K562 (cell line): ENCODE measurements around the gene MBOAT7. TPM values are rescaled to one million over a fixed set of nuclear protein-coding genes. Genes with fewer than 3 reads are reported as not detected.

ENCODE experiments used
- ATAC-seq: fragments of 200-7000 bp; cut with Tn5 transposase; 3 replicates; pipeline ENCODE4 v1.9.1; 2020; ENCODE audit warnings: moderate library complexity
- BruUV-seq: library from RNA; stranded (reverse); fragments of 400-500 nt; replicated peaks from 2 replicates; lab custom pipeline; 2021; lab: Mats Ljungman, UMichigan
- CTCF ChIA-PET: fragments of 300-600 bp; formaldehyde crosslinking; extraction: SDS; loops from one replicate; lab custom pipeline; 2021; ENCODE audit warnings: low intra/inter-chr PET ratio; lab: Yijun Ruan, JAX
- POLR2A ChIA-PET: fragments of 300-600, 350-650 bp; sonication (Branson Sonifier 250); formaldehyde crosslinking; extraction: SDS; loops from one replicate; lab custom pipeline; 2021; ENCODE audit warnings: antibody characterized with exemption, inconsistent platforms; lab: Yijun Ruan, JAX
- DNase-seq, 4 experiments: peaks; one replicate each; pipeline versions ENCODE4 v3.0.0 to v3.0.0-alpha.2; 2011 to 2018; ENCODE audit warnings: low spot score in 3 of 4, mixed read lengths in 3 of 4; ENCODE audit errors: extremely low read depth in 1 of 4
- FAIRE-seq: peaks from 2 replicates; lab custom pipeline; 2011; peaks lifted over from hg19 to GRCh38; lab: Jason Lieb, UNC
- H2AFZ ChIP-seq: 2 replicates; pipeline ENCODE4 v1.6.0; 2011; ENCODE audit warnings: low read depth, low read length, control low read depth, inconsistent platforms
- H3K27ac ChIP-seq: fragments of 200-600 bp; 3 replicates; pipeline ENCODE4 v1.8.0; 2011; ENCODE audit warnings: low read depth, mild to moderate bottlenecking, control low read depth, inconsistent platforms, low read length, moderate library complexity, mixed read lengths; ENCODE audit errors: extremely low read depth
- H3K27me3 ChIP-seq, 2 experiments: fragments of 300-600 bp in 1 of 2; 2 replicates in 1 of 2; 3 replicates in 1 of 2; pipeline versions ENCODE4 v1.6.0 to v1.8.0; 2011; ENCODE audit warnings: inconsistent platforms in 2 of 2, low read length in 2 of 2, mild to moderate bottlenecking in 1 of 2, mixed read lengths in 1 of 2, moderate library complexity in 1 of 2; ENCODE audit not compliant: control insufficient read depth in 2 of 2, insufficient read depth in 2 of 2
- H3K36me3 ChIP-seq: fragments of 300-600 bp; 3 replicates; pipeline ENCODE4 v1.8.0; 2011; ENCODE audit warnings: mild to moderate bottlenecking, low read length, inconsistent platforms; ENCODE audit not compliant: control insufficient read depth, insufficient read depth
- H3K4me1 ChIP-seq, 2 experiments: fragments of 200-600 bp in 1 of 2; replicated peaks in 1 of 2; 2 replicates in 1 of 2; 3 replicates in 1 of 2; pipeline versions ENCODE4 v1.5.1 to v1.8.0; 2011; ENCODE audit warnings: inconsistent platforms in 2 of 2, low read length in 2 of 2, mild to moderate bottlenecking in 1 of 2, mixed read lengths in 1 of 2, moderate library complexity in 1 of 2; ENCODE audit not compliant: control insufficient read depth in 2 of 2, insufficient read depth in 2 of 2
- H3K4me2 ChIP-seq: 2 replicates; pipeline ENCODE4 v1.6.1; 2011; ENCODE audit warnings: low read length, control low read depth, inconsistent platforms, mixed read lengths; ENCODE audit not compliant: insufficient read depth
- H3K4me3 ChIP-seq: fragments of 200-600 bp; sonication (generic), shearing (Covaris generic); 2 replicates; pipeline ENCODE4 v1.5.1; 2016; ENCODE audit warnings: control low read depth, inconsistent platforms
- H3K79me2 ChIP-seq: fragments of 200-600 bp; 3 replicates; pipeline ENCODE4 v1.8.0; 2011; ENCODE audit warnings: low read length, inconsistent platforms; ENCODE audit not compliant: control insufficient read depth, insufficient read depth
- H3K9ac ChIP-seq, 2 experiments: 2 replicates each; pipeline versions ENCODE4 v1.6.0 to v1.6.1; 2011; ENCODE audit warnings: low read depth in 2 of 2, low read length in 2 of 2, control low read depth in 1 of 2, inconsistent platforms in 1 of 2, mild to moderate bottlenecking in 1 of 2, mixed read lengths in 1 of 2; ENCODE audit not compliant: insufficient read depth in 1 of 2
- H3K9me1 ChIP-seq: one replicate; pipeline ENCODE4 v1.6.0; 2011; ENCODE audit warnings: inconsistent platforms, mild to moderate bottlenecking, low read length, moderate library complexity; ENCODE audit not compliant: control insufficient read depth, insufficient read depth
- H3K9me3 ChIP-seq: replicated peaks from 2 replicates; pipeline ENCODE4 v1.5.1; 2011; ENCODE audit warnings: low read depth, low read length, inconsistent platforms; ENCODE audit not compliant: control insufficient read depth, insufficient read depth
- H4K20me1 ChIP-seq: replicated peaks from 2 replicates; pipeline ENCODE4 v1.6.1; 2011; ENCODE audit warnings: low read length, inconsistent platforms, mixed read lengths; ENCODE audit not compliant: control insufficient read depth, insufficient read depth
- E2F5 ChIP-seq: sonication (generic); formaldehyde crosslinking; IDR thresholded peaks from 2 replicates; pipeline ENCODE4 v1.8.0; 2022; ENCODE audit warnings: mild to moderate bottlenecking, missing genetic modification reagents
- FOXJ2 ChIP-seq: fragments of 200-800 bp; sonication (Bioruptor generic); IDR thresholded peaks from 2 replicates; pipeline ENCODE4 v1.6.1; 2016; ENCODE audit warnings: missing genetic modification characterization, missing compliant biosample characterization
- HNRNPUL1 ChIP-seq: fragments of 200-400 bp; formaldehyde crosslinking; IDR thresholded peaks from 2 replicates; pipeline ENCODE4 v1.6.1; 2017; ENCODE audit warnings: low read length
- KDM1A ChIP-seq, 2 experiments: fragments of 450-650 bp; IDR thresholded peaks; 2 replicates each; pipeline ENCODE4 v1.6.1; 2016; ENCODE audit warnings: mild to moderate bottlenecking in 2 of 2
- LCOR ChIP-seq: sonication (generic); formaldehyde crosslinking; IDR thresholded peaks from 2 replicates; pipeline ENCODE4 v1.8.0; 2022; ENCODE audit warnings: mild to moderate bottlenecking, missing genetic modification reagents
- MEF2A ChIP-seq: IDR thresholded peaks from 2 replicates; pipeline ENCODE4 v1.6.1; 2011; ENCODE audit warnings: low read depth, mild to moderate bottlenecking, low read length, moderate library complexity; ENCODE audit not compliant: control insufficient read depth
- NFE2 ChIP-seq: IDR thresholded peaks from 2 replicates; pipeline ENCODE4 v1.6.1; 2014; ENCODE audit warnings: antibody characterized with exemption, low read depth
- SPI1 ChIP-seq: IDR thresholded peaks from 2 replicates; pipeline ENCODE4 v1.6.1; 2011; ENCODE audit warnings: low read depth, low read length, control low read depth, borderline replicate concordance
- TBL1XR1 ChIP-seq, 2 experiments: IDR thresholded peaks; 2 replicates each; pipeline ENCODE4 v1.6.1; 2012; ENCODE audit warnings: improper control_type of control experiment in 2 of 2, low read length in 2 of 2, mild to moderate bottlenecking in 1 of 2
- TEAD1 ChIP-seq, 2 experiments: fragments of 450-650 bp in 1 of 2; sonication (generic) in 1 of 2; formaldehyde crosslinking; IDR thresholded peaks; 2 replicates each; pipeline versions ENCODE4 v1.4.0 to v1.8.0; 2020 to 2022; ENCODE audit warnings: mild to moderate bottlenecking in 2 of 2, missing genetic modification reagents in 1 of 2
- ZEB2 ChIP-seq: fragments of 450-650 bp; IDR thresholded peaks from 2 replicates; pipeline ENCODE4 v1.6.1; 2016
- ZMIZ1 ChIP-seq, 2 experiments: fragments of 150-350 bp in 1 of 2; IDR thresholded peaks; 2 replicates each; pipeline ENCODE4 v1.6.1; 2012 to 2016; ENCODE audit warnings: low read depth in 2 of 2, low read length in 2 of 2, mild to moderate bottlenecking in 1 of 2, moderate library complexity in 1 of 2
- ZNF133 ChIP-seq: fragments of 250-450 bp; sonication (Bioruptor Pico); IDR thresholded peaks from 2 replicates; pipeline ENCODE4 v1.4.0; 2020; ENCODE audit warnings: mild to moderate bottlenecking
- WGBS: fragments of 100-300 bp; shearing (Covaris generic); methylation state at CpG from one replicate; pipeline ENCODE4 v1.1.6; 2016; ENCODE audit warnings: low coverage, mixed read lengths; ENCODE audit not compliant: insufficient coverage; ENCODE audit errors: missing lambda C conversion rate; 5-methylcytosine and 5-hydroxymethylcytosine counted together
- in situ Hi-C: fragments of 300-500 bp; cut with MboI; formaldehyde crosslinking; loops from 4 replicates; pipeline ENCODE4 v1.15.0; 2018; ENCODE audit warnings: inconsistent platforms, mixed read lengths
- intact Hi-C: fragments of 100-400 bp; cut with micrococcal nuclease; formaldehyde crosslinking; loops from 2 replicates; pipeline ENCODE4 v1.14.2; 2022
- polyA plus RNA-seq, 8 experiments: library from polyadenylated mRNA; depleted of rRNA in 4 of 8; stranded (reverse) in 5 of 8; unstranded in 3 of 8; fragments of >200 nt; fragmentation: Nextera tagmentation in 2 of 8; fragmentation: Illumina TruSeq in 1 of 8; extraction: Ambion mirVana in 2 of 8; extraction: Trizol in 1 of 8; gene quantifications; 2 replicates each; pipeline versions ENCODE4 v1.2.1 to v1.2.3, GENCODE V29; 2011 to 2014; ENCODE audit warnings: inconsistent platforms in 1 of 8, missing spikeins in 1 of 8
- total RNA-seq, 7 experiments: library from RNA; depleted of rRNA in 6 of 7; stranded (reverse); fragments of >200 nt in 6 of 7; fragmentation: Illumina TruSeq in 2 of 7; extraction: Trizol in 2 of 7; gene quantifications; 2 replicates each; pipeline versions ENCODE4 v1.2.1 to v1.2.3, GENCODE V29; 2011 to 2021; ENCODE audit warnings: low replicate concordance in 1 of 7
- TF ChIP-seq, protein P1 (sequence below): IDR thresholded peaks from 2 replicates; pipeline ENCODE4 v1.6.1; 2012; ENCODE audit warnings: low read depth, low read length, improper control_type of control experiment, borderline replicate concordance

Gene MBOAT7
- total and polyA plus RNA-seq, 9 of the 15 experiments (the other 6 are each of a cell fraction or from before 2014, with no cell fraction given) = 1.4 to 153 (median 56.1) TPM

DNA sequence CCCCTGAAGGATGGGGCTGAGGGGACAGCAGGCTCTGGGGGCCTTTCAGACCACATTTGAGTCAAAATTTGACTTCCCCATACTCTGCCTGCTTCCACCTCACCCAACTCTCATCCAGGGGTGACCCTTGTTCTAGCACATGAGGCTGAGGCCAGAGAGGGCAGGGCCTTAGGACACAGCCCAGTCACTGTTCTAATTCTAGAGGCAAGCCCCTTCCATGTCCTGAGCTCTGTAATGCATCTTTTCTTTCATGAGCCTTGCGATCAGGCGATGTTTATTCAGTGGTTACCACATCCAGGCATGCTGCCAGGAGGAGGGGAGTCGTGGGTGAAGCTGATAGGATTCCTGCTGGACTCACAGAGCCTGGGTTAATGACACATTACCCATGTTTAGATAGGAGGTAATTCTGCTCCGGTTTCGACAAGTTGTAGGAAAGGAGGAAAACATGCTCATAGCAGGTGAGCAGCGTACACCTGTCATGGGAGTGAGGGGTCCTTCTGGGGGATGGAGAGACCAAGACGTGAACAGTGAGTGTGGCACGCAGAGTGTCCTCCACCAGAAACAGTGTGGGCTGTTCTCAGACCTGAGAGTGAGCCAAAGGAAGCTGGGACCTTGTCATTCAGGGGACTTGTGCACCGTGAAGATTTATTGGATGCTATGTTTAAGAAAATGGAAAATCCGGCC, 20.6 kb upstream of the MBOAT7 start:
- H3K4me3 ChIP-seq = no peak overlapping the region
- H3K36me3 ChIP-seq = peaks cover 50% of the 10 kb centered on the region
- BruUV-seq = no TSS peak
- H4K20me1 ChIP-seq = peaks cover 60% of the 10 kb centered on the region
- in situ Hi-C loops (no loop called here), intact Hi-C loops (loop anchor here (2.0 kb wide), 2 partner anchors 21 kb away; partner anchors contain the start of gene MBOAT7)
- peak overlapping the region; percentile 89 for H3K27ac ChIP-seq
- peaks cover 65 to 76% of the 10 kb centered on the region in 2 experiments for H3K4me1 ChIP-seq
- peak; percentile 66 to 96 (median 74) for DNase-seq
- H2AFZ ChIP-seq = no peak overlapping the region
- peak overlapping the region; percentile 56 to 86 for H3K9ac ChIP-seq
- POLR2A ChIA-PET = interaction anchor here (0.6 to 7.0 kb wide), 14 partner anchors 8 to 1574 kb away, joined by 3 to 66 read pairs (median 4); partner anchors contain the start of genes LENG1, LILRB3, MBOAT7 and RPS9
- peak; percentile 98 for FAIRE-seq
- peak overlapping the region; percentile 62 for H3K4me2 ChIP-seq
- no peaks in the 10 kb centered on the region for H3K27me3 ChIP-seq
- ATAC-seq = peak; percentile 63
- 7% methylated on average over 10 of the region's 10 CpGs for WGBS
- no peaks in the 10 kb centered on the region for H3K9me3 ChIP-seq
- peaks cover 58% of the 10 kb centered on the region for H3K79me2 ChIP-seq
- CTCF ChIA-PET = no interaction called here
- peaks cover 23% of the 10 kb centered on the region for H3K9me1 ChIP-seq
- peak; percentile 65; the same call in 1 of the 2 replicates for TF ChIP-seq HNRNPUL1
- peak; percentile 63 to 87; a peak in 3 of 4 replicates for TF ChIP-seq TBL1XR1 (IDR thresholded peaks at IDR 0.05; ENCODE audit: low read length in 2 of 2)
- 0 out of 2 replicates have a peak, but pooled peaks have one; percentile 43 for TF ChIP-seq E2F5 (CRISPR knock-in tag)
- peak in 1 of 2 experiments; percentile 72; a peak in 1 of 4 replicates for TF ChIP-seq ZMIZ1 (IDR thresholded peaks at IDR 0.05; ENCODE audit: low read depth in 2 of 2, low read length in 2 of 2)
- peak in 1 of 2 experiments; percentile 56; a peak in 3 of 4 replicates for TF ChIP-seq KDM1A (IDR thresholded peaks at IDR 0.05)
- TF ChIP-seq TEAD1 (CRISPR knock-in tag; IDR thresholded peaks at IDR 0.05) = peak in 1 of 2 experiments; percentile 14; a peak in 1 of 4 replicates
- TF ChIP-seq, protein P1, sequence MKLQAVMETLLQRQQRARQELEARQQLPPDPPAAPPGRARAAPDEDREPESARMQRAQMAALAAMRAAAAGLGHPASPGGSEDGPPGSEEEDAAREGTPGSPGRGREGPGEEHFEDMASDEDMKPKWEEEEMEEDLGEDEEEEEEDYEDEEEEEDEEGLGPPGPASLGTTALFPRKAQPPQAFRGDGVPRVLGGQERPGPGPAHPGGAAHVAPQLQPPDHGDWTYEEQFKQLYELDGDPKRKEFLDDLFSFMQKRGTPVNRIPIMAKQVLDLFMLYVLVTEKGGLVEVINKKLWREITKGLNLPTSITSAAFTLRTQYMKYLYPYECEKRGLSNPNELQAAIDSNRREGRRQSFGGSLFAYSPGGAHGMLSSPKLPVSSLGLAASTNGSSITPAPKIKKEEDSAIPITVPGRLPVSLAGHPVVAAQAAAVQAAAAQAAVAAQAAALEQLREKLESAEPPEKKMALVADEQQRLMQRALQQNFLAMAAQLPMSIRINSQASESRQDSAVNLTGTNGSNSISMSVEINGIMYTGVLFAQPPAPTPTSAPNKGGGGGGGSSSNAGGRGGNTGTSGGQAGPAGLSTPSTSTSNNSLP = peak; percentile 83; the same call in 1 of the 2 replicates
- TF ChIP-seq SPI1 = peak; percentile 50; the same call in 1 of the 2 replicates
- TF ChIP-seq FOXJ2 (tag) = peak; percentile 89
- 0 out of 2 replicates have a peak, but pooled peaks have one; percentile 33 for TF ChIP-seq LCOR (CRISPR knock-in tag)
- peak; percentile 40; the same call in 1 of the 2 replicates for TF ChIP-seq NFE2
- 0 out of 2 replicates have a peak, but pooled peaks have one; percentile 61 for TF ChIP-seq MEF2A
- TF ChIP-seq ZNF133 (CRISPR knock-in tag) = no peak
- TF ChIP-seq ZEB2 = peak; percentile 64; the same call in 1 of the 2 replicates
